ENCODE data around the gene PRDM16.

DNA sequence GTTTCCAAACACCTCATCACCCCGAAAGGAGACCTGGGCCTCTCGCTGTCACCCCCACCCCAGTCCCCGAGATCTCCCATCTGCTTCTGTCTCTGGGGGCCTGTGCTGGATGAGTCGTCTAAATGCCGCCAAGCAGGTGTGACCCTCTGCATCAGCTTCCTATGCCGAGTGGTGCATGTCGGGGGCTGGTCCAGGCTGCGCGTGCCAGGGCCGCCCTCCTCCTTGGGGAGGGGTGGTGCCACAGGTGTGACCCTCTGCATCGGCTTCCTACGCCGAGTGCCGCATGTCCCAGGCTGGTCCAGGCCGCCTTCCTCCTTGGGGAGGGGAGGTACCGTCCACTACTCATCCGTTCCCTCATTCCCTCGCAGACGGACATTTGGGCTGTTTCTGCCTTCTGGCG is 115.7 kb downstream of the PRDM16 start:
- TF ChIP-seq CTCF (IDR thresholded peaks at IDR 0.05) (no peak), POLR2A (IDR thresholded peaks at IDR 0.05) (no peak)

All from thyroid gland (tissue), 4 donors.